Thyroid gland (tissue), 4 donors: Measurements from ENCODE around the gene TRMU.

Experiments
- POLR2A ChIP-seq, 2 donors: fragments of 450-650 bp; IDR thresholded peaks; one replicate each; pipeline ENCODE4 v1.6.1; 2017; ENCODE audit warnings: antibody characterized with exemption in 2 of 2, mild to moderate bottlenecking in 2 of 2, moderate library complexity in 1 of 2
- TF ChIP-seq, protein P1 (sequence below), 6 experiments: fragments of 200-600 bp in 3 of 6; fragments of 450-650 bp in 3 of 6; sonication (generic) in 3 of 6; IDR thresholded peaks; one replicate each; pipeline ENCODE4 v1.5.1; 2016 to 2019; ENCODE audit warnings: antibody characterized with exemption in 6 of 6, mild to moderate bottlenecking in 2 of 6, inconsistent platforms in 1 of 6, moderate library complexity in 1 of 6

DNA sequence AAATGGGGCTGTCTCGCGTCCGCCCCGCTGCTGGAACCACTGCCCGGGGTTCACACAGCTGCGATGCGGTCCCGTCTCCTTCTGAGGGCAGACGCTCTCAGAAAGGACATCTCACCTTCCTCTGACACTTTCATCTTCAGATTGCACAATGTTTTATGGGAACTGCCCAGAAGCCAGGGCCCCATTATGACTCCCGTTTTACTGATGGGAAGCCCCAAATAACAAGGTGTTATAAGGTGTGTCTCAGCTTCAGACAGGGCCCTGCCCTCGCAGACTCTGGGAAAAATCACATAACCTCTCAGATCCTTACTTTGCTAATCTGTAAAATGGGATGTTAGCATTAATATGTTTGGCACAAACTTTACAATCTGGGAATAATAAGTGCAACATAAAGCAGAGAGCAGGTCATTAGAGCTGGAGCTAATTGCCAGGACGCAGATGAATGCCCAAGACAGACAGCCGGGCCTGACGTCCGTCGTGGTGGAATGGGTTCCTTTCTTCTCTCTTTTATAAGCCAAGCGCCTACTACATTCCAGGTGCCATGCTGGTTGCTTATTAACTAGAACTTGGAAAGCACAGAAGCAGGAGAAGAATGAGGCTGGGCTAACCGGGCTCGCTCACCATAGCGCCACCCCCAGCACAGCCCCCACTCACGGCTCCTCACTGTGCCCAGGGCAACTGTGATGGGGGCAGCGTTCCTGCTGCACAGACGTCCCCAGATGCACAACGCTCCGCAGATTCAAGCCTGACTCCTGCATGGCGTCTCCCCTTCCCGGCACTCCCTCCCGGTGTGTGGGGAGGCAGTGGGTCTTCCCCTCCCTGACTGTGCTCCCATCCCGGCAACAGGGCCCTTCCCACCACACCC, 43.8 kb downstream of the TRMU start:
- TF ChIP-seq, protein P1, sequence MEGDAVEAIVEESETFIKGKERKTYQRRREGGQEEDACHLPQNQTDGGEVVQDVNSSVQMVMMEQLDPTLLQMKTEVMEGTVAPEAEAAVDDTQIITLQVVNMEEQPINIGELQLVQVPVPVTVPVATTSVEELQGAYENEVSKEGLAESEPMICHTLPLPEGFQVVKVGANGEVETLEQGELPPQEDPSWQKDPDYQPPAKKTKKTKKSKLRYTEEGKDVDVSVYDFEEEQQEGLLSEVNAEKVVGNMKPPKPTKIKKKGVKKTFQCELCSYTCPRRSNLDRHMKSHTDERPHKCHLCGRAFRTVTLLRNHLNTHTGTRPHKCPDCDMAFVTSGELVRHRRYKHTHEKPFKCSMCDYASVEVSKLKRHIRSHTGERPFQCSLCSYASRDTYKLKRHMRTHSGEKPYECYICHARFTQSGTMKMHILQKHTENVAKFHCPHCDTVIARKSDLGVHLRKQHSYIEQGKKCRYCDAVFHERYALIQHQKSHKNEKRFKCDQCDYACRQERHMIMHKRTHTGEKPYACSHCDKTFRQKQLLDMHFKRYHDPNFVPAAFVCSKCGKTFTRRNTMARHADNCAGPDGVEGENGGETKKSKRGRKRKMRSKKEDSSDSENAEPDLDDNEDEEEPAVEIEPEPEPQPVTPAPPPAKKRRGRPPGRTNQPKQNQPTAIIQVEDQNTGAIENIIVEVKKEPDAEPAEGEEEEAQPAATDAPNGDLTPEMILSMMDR (IDR thresholded peaks at IDR 0.05): no peak
- TF ChIP-seq POLR2A (IDR thresholded peaks at IDR 0.05): no peak
